GM12865 (cell line): ENCODE data around the gene TTC34.

Experiments
- DNase-seq: peaks from one replicate; pipeline ENCODE4 v3.0.0; 2010; ENCODE audit warnings: low read depth
- H3K4me3 ChIP-seq: 2 replicates; pipeline ENCODE4 v1.5.1; 2011; ENCODE audit warnings: mild to moderate bottlenecking, low read depth, low read length, control low read depth
- CTCF ChIP-seq: IDR thresholded peaks from 2 replicates; pipeline ENCODE4 v1.5.1; 2011; ENCODE audit warnings: low read length, control low read depth, low read depth, inconsistent platforms; ENCODE audit not compliant: insufficient read depth; ENCODE audit errors: missing control alignments

TTC34 gene

GRCh38 chr1:2801535-2802291 is at the start of gene TTC34:
TSS of gene TTC34 (minus strand) at chr1:2801693. CDS start at chr1:2800827, 866 bp downstream.
- TF ChIP-seq CTCF, result peak; percentile 56
- peak; percentile 39 for DNase-seq
- no peak within 1 kb of the TSS for H3K4me3 ChIP-seq

GRCh38 chr1:2850502-2850901 is 49.0 kb upstream of the TTC34 start:
- no peak for DNase-seq
- TF ChIP-seq CTCF, result no peak

GRCh38 chr1:2848006-2848670 is 46.6 kb upstream of the TTC34 start:
- no peak overlapping the region for H3K4me3 ChIP-seq
- no peak for TF ChIP-seq CTCF
- DNase-seq, result no peak

More at GRCh38 chr1:2850502-2850901, 49.0 kb upstream of the TTC34 start:
- H3K4me3 ChIP-seq, result no peak overlapping the region

GRCh38 chr1:2847086-2847985 is 45.8 kb upstream of the TTC34 start:
- no peak overlapping the region for H3K4me3 ChIP-seq
- DNase-seq, result no peak
- no peak for TF ChIP-seq CTCF

- no peak for DNase-seq
- no peak overlapping the region for H3K4me3 ChIP-seq
- TF ChIP-seq CTCF, result no peak
Observed at GRCh38 chr1:2845869-2846268, 44.4 kb upstream of the TTC34 start.

- no peak for TF ChIP-seq CTCF
- DNase-seq, result peak; percentile 1
Observed at GRCh38 chr1:2840036-2840809, 38.7 kb upstream of the TTC34 start.

More at GRCh38 chr1:2840036-2840809, 38.7 kb upstream of the TTC34 start:
- H3K4me3 ChIP-seq, result no peak overlapping the region
